Hematopoietic multipotent progenitor cell treated with erythropoietin and hydrocortisone succinate and interleukin-3 and kit ligand, for 15 days (in vitro differentiated cells): ENCODE data around the gene OLFM1.

ENCODE experiments used
- DNase-seq: peaks from one replicate; pipeline ENCODE4 v3.0.0-alpha.2; 2015; ENCODE audit warnings: low spot score

OLFM1 gene

GRCh38 chr9:135090081-135090480 is 2.6 kb downstream of the OLFM1 start:
- DNase-seq, result no peak

- DNase-seq, result no peak
Observed at GRCh38 chr9:135090547-135090946, 3.1 kb downstream of the OLFM1 start.

- DNase-seq, result no peak
Observed at GRCh38 chr9:135091545-135091944, 4.1 kb downstream of the OLFM1 start.

- DNase-seq, result no peak
Observed at GRCh38 chr9:135093111-135093510, 5.6 kb downstream of the OLFM1 start.

- no peak for DNase-seq
Observed at GRCh38 chr9:135093911-135094584, 6.6 kb downstream of the OLFM1 start.

- DNase-seq, result no peak
Observed at GRCh38 chr9:135095470-135096407, 8.3 kb downstream of the OLFM1 start.

GRCh38 chr9:135096408-135096895 is 9.0 kb downstream of the OLFM1 start:
- no peak for DNase-seq

- DNase-seq, result no peak
Observed at GRCh38 chr9:135098400-135099105, 11.1 kb downstream of the OLFM1 start.

GRCh38 chr9:135099574-135099973 is 12.1 kb downstream of the OLFM1 start:
- DNase-seq, result no peak

GRCh38 chr9:135100241-135100681 is 12.8 kb downstream of the OLFM1 start:
- no peak for DNase-seq

- DNase-seq, result no peak
Observed at GRCh38 chr9:135100725-135101410, 13.4 kb downstream of the OLFM1 start.

- no peak for DNase-seq
Observed at GRCh38 chr9:135101486-135101885, 14.0 kb downstream of the OLFM1 start.

GRCh38 chr9:135101926-135102325 is 14.5 kb downstream of the OLFM1 start:
- no peak for DNase-seq

GRCh38 chr9:135102331-135102730 is 14.9 kb downstream of the OLFM1 start:
- no peak for DNase-seq

- DNase-seq, result no peak
Observed at GRCh38 chr9:135103001-135103446, 15.6 kb downstream of the OLFM1 start.

- DNase-seq, result no peak
Observed at GRCh38 chr9:135103931-135104639, 16.6 kb downstream of the OLFM1 start.

GRCh38 chr9:135104761-135105160 is 17.3 kb downstream of the OLFM1 start:
- no peak for DNase-seq

- DNase-seq, result no peak
Observed at GRCh38 chr9:135105211-135105745, 17.8 kb downstream of the OLFM1 start.

- DNase-seq, result no peak
Observed at GRCh38 chr9:135105938-135106491, 18.5 kb downstream of the OLFM1 start.

- DNase-seq, result no peak
Observed at GRCh38 chr9:135106551-135107270, 19.2 kb downstream of the OLFM1 start.
